Esophagus (tissue), 2 donors: ENCODE measurements around the gene PLXNB1. TPM values are rescaled to one million over a fixed set of nuclear protein-coding genes. Genes with fewer than 3 reads are reported as not detected.

ENCODE experiments used
- H3K27ac ChIP-seq, 2 donors: one replicate each; pipeline ENCODE4 v1.5.1; 2013; ENCODE audit warnings: low read depth in 2 of 2, mild to moderate bottlenecking in 2 of 2, inconsistent platforms in 1 of 2, low read length in 1 of 2, moderate library complexity in 1 of 2
- H3K27me3 ChIP-seq, 2 donors: one replicate each; pipeline ENCODE4 v1.6.1; 2013; ENCODE audit warnings: low read length in 2 of 2, control low read depth in 1 of 2, mild to moderate bottlenecking in 1 of 2; ENCODE audit not compliant: insufficient read depth in 2 of 2, control insufficient read depth in 1 of 2
- H3K36me3 ChIP-seq, 2 donors: one replicate each; pipeline ENCODE4 v1.6.1; 2013; ENCODE audit warnings: low read length in 1 of 2; ENCODE audit not compliant: control insufficient read depth in 2 of 2, insufficient read depth in 2 of 2
- H3K4me1 ChIP-seq, 2 donors: one replicate each; pipeline ENCODE4 v1.6.1; 2013; ENCODE audit warnings: low read length in 1 of 2; ENCODE audit not compliant: control insufficient read depth in 2 of 2, insufficient read depth in 2 of 2
- H3K4me3 ChIP-seq, 2 donors: one replicate each; pipeline ENCODE4 v1.5.1; 2013; ENCODE audit warnings: low read length in 2 of 2, mild to moderate bottlenecking in 2 of 2, low read depth in 1 of 2, moderate library complexity in 1 of 2
- H3K9me3 ChIP-seq, 2 donors: one replicate each; pipeline ENCODE4 v1.6.1; 2013; ENCODE audit warnings: mild to moderate bottlenecking in 2 of 2, low read depth in 1 of 2, low read length in 1 of 2, moderate library complexity in 1 of 2; ENCODE audit not compliant: control insufficient read depth in 2 of 2, insufficient read depth in 1 of 2
- WGBS, 2 donors: extraction: QIAGEN DNeasy Blood & Tissue Kit; methylation state at CpG; one replicate each; pipeline ENCODE4 v1.1.7; 2013; 5-methylcytosine and 5-hydroxymethylcytosine counted together
- polyA plus RNA-seq, 2 donors: library from polyadenylated mRNA; stranded (reverse); fragments of 200-250 nt; gene quantifications; one replicate each; pipeline ENCODE4 v1.2.3, GENCODE V29; 2013
- donor health status: healthy with polysubstance abuse.
- donor health status: Bipolar disorder and iron deficiency.

The PLXNB1 gene
- polyA plus RNA-seq, 2 donors = 73.4 to 298 TPM

DNA sequence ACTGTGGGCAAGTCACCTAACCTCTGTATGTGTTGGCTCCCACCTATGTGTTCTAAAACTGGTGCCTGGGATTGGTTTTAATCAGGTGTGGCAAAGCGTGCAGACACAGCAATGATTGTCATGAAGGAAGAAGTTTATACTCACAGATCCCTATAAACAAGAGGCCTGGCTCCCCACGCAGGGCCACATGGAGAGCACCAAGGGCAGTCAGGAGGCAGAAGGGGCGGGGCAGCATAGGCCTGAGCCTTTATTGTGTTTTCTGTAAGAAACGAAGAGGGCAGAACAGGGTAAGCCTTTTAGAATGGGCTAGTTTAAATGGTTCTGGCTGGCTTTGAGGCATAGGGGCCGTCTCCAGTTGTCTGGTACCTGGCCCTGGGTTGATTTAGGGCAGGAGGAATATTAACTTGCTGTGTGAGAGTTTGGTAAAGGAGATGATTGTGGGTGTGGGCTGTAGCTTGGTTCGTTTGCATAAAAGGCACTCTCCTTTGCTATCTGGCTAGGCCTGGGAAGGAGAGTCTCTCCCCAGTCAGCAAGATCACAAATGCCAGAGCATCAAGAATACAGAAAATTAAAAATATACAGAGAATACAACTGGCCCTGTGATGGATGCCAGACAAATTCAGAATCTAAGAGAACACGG lies 60.1 kb downstream of the PLXNB1 start:
- 61 to 67% methylated on average over 7 of the region's 7 CpGs for WGBS, 2 donors
- Histone ChIP-seq H3K27ac (no peak overlapping the region), H3K9me3 (no peaks in the 10 kb centered on the region), H3K27me3 (no peaks in the 10 kb centered on the region), H3K4me3 (no peak overlapping the region), H3K4me1 (no peaks in the 10 kb centered on the region), H3K36me3 (no peaks in the 10 kb centered on the region)

GRCh38 chr3:48367201-48367600 lies 62.7 kb downstream of the PLXNB1 start:
- Histone ChIP-seq H3K4me1 (no peaks in the 10 kb centered on the region), H3K27ac (no peak overlapping the region), H3K36me3 (no peaks in the 10 kb centered on the region), H3K4me3 (no peak overlapping the region), H3K9me3 (no peaks in the 10 kb centered on the region), H3K27me3 (no peaks in the 10 kb centered on the region)

GRCh38 chr3:48364840-48365239 lies 65.0 kb downstream of the PLXNB1 start:
- no peaks in the 10 kb centered on the region for H3K4me1 ChIP-seq
- 58 to 69% methylated on average over 1 of the region's 1 CpG for WGBS, 2 donors
- no peaks in the 10 kb centered on the region for H3K36me3 ChIP-seq
- H3K27ac ChIP-seq = no peak overlapping the region
- no peak overlapping the region for H3K4me3 ChIP-seq
- H3K9me3 ChIP-seq = no peaks in the 10 kb centered on the region
- no peaks in the 10 kb centered on the region for H3K27me3 ChIP-seq

DNA sequence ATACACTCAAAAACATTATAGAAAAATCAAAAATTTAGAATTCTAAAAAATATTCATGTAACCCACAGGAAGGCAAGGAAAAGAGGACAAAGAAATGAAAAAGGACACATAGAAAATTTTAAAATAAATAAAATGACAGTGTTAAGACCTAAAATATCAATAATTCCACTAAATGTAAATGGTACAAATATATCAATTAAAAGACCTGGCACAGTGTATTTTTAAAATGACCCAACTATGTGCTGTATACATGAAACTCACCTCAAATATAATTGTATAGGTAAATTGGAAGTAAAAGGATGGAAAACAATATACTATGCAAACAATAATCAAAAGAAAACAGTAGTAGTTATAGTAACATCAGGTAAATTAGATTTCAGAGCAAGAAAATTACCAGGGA lies 68.0 kb downstream of the PLXNB1 start:
- Histone ChIP-seq H3K27ac (no peak overlapping the region), H3K27me3 (no peaks in the 10 kb centered on the region), H3K9me3 (peaks cover 0 to 5% of the 10 kb centered on the region in 2 donors), H3K4me3 (no peak overlapping the region), H3K4me1 (no peaks in the 10 kb centered on the region), H3K36me3 (no peaks in the 10 kb centered on the region)

DNA sequence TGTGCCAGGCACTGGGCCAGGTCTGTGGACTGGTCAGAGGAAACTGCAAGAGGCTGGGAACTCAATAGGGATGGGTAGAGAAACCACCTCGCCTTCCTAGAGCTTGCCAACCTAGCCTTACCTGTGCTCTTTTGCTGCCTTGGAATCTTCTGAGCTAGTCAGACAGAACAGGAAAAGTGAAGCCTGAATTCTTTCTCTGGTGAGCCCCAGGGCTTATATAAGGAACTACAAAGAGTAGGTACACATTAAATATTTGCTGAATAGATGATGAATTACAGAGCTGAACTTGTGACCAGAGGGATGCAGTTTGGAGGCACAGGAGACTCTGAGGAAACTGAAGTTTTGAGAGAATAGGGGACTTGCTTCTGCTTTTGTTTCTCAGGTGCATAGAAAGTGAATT lies 73.5 kb downstream of the PLXNB1 start:
- Histone ChIP-seq H3K9me3 (peaks cover 0 to 5% of the 10 kb centered on the region in 2 donors), H3K4me3 (no peak overlapping the region), H3K4me1 (peaks cover 0 to 2% of the 10 kb centered on the region in 2 donors), H3K27ac (no peak overlapping the region), H3K36me3 (no peaks in the 10 kb centered on the region), H3K27me3 (no peaks in the 10 kb centered on the region)
- 55 to 69% methylated on average over 1 of the region's 1 CpG for WGBS, 2 donors

DNA sequence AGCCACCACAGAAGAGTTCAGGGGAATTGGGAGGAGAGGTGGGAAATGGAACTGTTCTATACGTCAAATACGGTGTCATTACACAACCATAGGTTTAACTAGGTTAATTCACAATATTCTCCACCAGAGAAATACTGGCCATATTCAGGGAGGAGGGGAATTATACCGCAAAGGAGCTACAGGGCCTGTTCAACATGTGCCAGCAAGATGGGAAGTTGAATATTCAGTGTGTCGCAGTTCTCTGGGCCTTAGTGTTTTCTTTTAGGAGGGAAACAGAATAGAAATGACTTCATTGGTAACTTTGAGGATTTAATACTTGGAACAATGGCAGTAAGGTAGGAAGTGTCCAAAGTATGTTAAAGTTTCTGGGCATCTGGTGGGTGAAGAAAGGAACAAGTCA lies 75.9 kb downstream of the PLXNB1 start:
- no peak overlapping the region for H3K27ac ChIP-seq
- H3K36me3 ChIP-seq = no peaks in the 10 kb centered on the region
- no peak overlapping the region for H3K4me3 ChIP-seq
- peaks cover 0 to 2% of the 10 kb centered on the region in 2 donors for H3K4me1 ChIP-seq
- peaks cover 0 to 5% of the 10 kb centered on the region in 2 donors for H3K9me3 ChIP-seq
- WGBS, 2 donors = 92 to 93% methylated on average over 4 of the region's 4 CpGs
- H3K27me3 ChIP-seq = no peaks in the 10 kb centered on the region

Other genes with a start within 250 kb of the PLXNB1 start
- gene CDC25A, start 241.7 kb downstream of the PLXNB1 start, polyA plus RNA-seq = 1 to 10 TPM; 1.8 to 2.9 TPM
- under 1 TPM; 0.19 to 0.43 TPM for gene CAMP, start 206.6 kb downstream of the PLXNB1 start, polyA plus RNA-seq
- 1 to 10 TPM; 5.4 to 9.5 TPM for gene ZNF589, start 189.0 kb downstream of the PLXNB1 start, polyA plus RNA-seq
- gene NME6, start 128.7 kb downstream of the PLXNB1 start, polyA plus RNA-seq = 10 to 100 TPM; 11.4 to 16.7 TPM
- 1 to 10 TPM; 1.2 to 2.6 TPM for gene SPINK8, start 96.4 kb downstream of the PLXNB1 start, polyA plus RNA-seq
- gene FBXW12, start 57.9 kb downstream of the PLXNB1 start, polyA plus RNA-seq = under 1 TPM in 1 of 2 donors, not detected in 1; 0.08 TPM
- gene CCDC51, start 10.0 kb upstream of the PLXNB1 start, polyA plus RNA-seq = 10 to 100 TPM in 1 of 2 donors, 1 to 10 TPM in 1; 7.0 to 15.5 TPM
- 100 to 1,000 TPM; 364 to 613 TPM for gene TMA7, start 10.2 kb upstream of the PLXNB1 start, polyA plus RNA-seq
- 1 to 10 TPM; 4.9 to 5.7 TPM for gene ATRIP, start 16.7 kb upstream of the PLXNB1 start, polyA plus RNA-seq
- 10 to 100 TPM; 54.0 to 94.9 TPM for gene SHISA5, start 74.1 kb upstream of the PLXNB1 start, polyA plus RNA-seq
- gene PFKFB4, start 126.7 kb upstream of the PLXNB1 start, polyA plus RNA-seq = 1 to 10 TPM; 3.8 to 9.2 TPM
- 1 to 10 TPM; 2.3 to 7.2 TPM for gene UCN2, start 133.7 kb upstream of the PLXNB1 start, polyA plus RNA-seq
- gene COL7A1, start 165.2 kb upstream of the PLXNB1 start, polyA plus RNA-seq = 100 to 1,000 TPM in 1 of 2 donors, 10 to 100 TPM in 1; 60.7 to 265 TPM
- 100 to 1,000 TPM; 192 to 264 TPM for gene UQCRC1, start 179.6 kb upstream of the PLXNB1 start, polyA plus RNA-seq
- not detected for gene TMEM89, start 191.7 kb upstream of the PLXNB1 start, polyA plus RNA-seq
- 10 to 100 TPM in 1 of 2 donors, 1 to 10 TPM in 1; 6.4 to 20.8 TPM for gene SLC26A6, start 205.4 kb upstream of the PLXNB1 start, polyA plus RNA-seq
- gene CELSR3, start 232.8 kb upstream of the PLXNB1 start, polyA plus RNA-seq = under 1 TPM; 0.36 to 0.77 TPM